Measurements from ENCODE around the gene NR2F1-AS1. TPM values are rescaled to one million over a fixed set of nuclear protein-coding genes. Genes with fewer than 3 reads are reported as not detected.
A peak's percentile ranks its signal among the peaks of the same experiment; 100 is the strongest.

Gene NR2F1-AS1
- total RNA-seq, 1 donor from 2014 or later: 15.0 TPM

GRCh38 chr5:93385655-93386054, 195.4 kb downstream of the NR2F1-AS1 start:
- no peak for DNase-seq (ENCODE audit: low read depth, low spot score)

GRCh38 chr5:93384995-93385394, 196.0 kb downstream of the NR2F1-AS1 start:
- DNase-seq (ENCODE audit: low read depth, low spot score): no peak

- DNase-seq (ENCODE audit: low read depth, low spot score): no peak
Observed at GRCh38 chr5:93384026-93384425, 197.0 kb downstream of the NR2F1-AS1 start.

- no peak for DNase-seq (ENCODE audit: low read depth, low spot score)
Observed at GRCh38 chr5:93382188-93382825, 198.7 kb downstream of the NR2F1-AS1 start.

- DNase-seq (ENCODE audit: low read depth, low spot score): no peak
Observed at GRCh38 chr5:93381057-93381456, 200.0 kb downstream of the NR2F1-AS1 start.

GRCh38 chr5:93378073-93378472, 202.9 kb downstream of the NR2F1-AS1 start:
- DNase-seq (ENCODE audit: low read depth, low spot score): no peak

GRCh38 chr5:93371893-93372292, 209.1 kb downstream of the NR2F1-AS1 start:
- no peak for DNase-seq (ENCODE audit: low read depth, low spot score)

GRCh38 chr5:93364378-93364777, 216.6 kb downstream of the NR2F1-AS1 start:
- no peak for DNase-seq (ENCODE audit: low read depth, low spot score)

- DNase-seq (ENCODE audit: low read depth, low spot score): no peak
Observed at GRCh38 chr5:93360436-93361088, 220.5 kb downstream of the NR2F1-AS1 start.

- DNase-seq (ENCODE audit: low read depth, low spot score): peak; percentile 59
Observed at GRCh38 chr5:93359960-93360305, 221.1 kb downstream of the NR2F1-AS1 start.

Other genes starting within 250 kb of the NR2F1-AS1 start
- 31.3 and 32.4 TPM in 2 replicates for gene NR2F1, start 2.0 kb upstream of the NR2F1-AS1 start, total RNA-seq
- 0.26 and 0.46 TPM in 2 replicates for gene POU5F2, start 160.4 kb upstream of the NR2F1-AS1 start, total RNA-seq